Neural progenitor cell (in vitro differentiated cells): ENCODE measurements around the gene UVSSA. TPM values are rescaled to one million over a fixed set of nuclear protein-coding genes. Genes with fewer than 3 reads are reported as not detected.
A peak's percentile ranks its signal among the peaks of the same experiment; 100 is the strongest.

Source experiments
- DNase-seq: peaks from one replicate; pipeline ENCODE4 v3.0.0-alpha.2; 2016; ENCODE audit warnings: low spot score
- H2AFZ ChIP-seq: fragments of 200-600 bp; sonication (generic); replicated peaks from 2 replicates; pipeline ENCODE4 v1.6.1; 2016; ENCODE audit warnings: antibody characterized with exemption
- H3F3A ChIP-seq: fragments of 200-600 bp; sonication (generic); 2 replicates; pipeline ENCODE4 v1.6.1; 2016; ENCODE audit warnings: antibody characterized with exemption, low read depth
- H3K27ac ChIP-seq: fragments of 200-600 bp; sonication (generic); 2 replicates; pipeline ENCODE4 v1.5.1; 2016; ENCODE audit warnings: mild to moderate bottlenecking
- H3K27me3 ChIP-seq: fragments of 200-600 bp; sonication (generic); 2 replicates; pipeline ENCODE4 v1.6.1; 2016; ENCODE audit warnings: mild to moderate bottlenecking, moderate library complexity
- H3K36me3 ChIP-seq: fragments of 200-600 bp; sonication (generic); 2 replicates; pipeline ENCODE4 v1.5.1; 2016
- H3K4me1 ChIP-seq: fragments of 200-600 bp; sonication (generic); 2 replicates; pipeline ENCODE4 v1.6.1; 2016; ENCODE audit warnings: mixed run types
- H3K4me2 ChIP-seq: fragments of 200-600 bp; sonication (generic); 2 replicates; pipeline ENCODE4 v1.6.1; 2016
- H3K4me3 ChIP-seq: fragments of 200-600 bp; sonication (generic); 2 replicates; pipeline ENCODE4 v1.5.1; 2016
- H3K79me2 ChIP-seq: fragments of 200-600 bp; sonication (generic); 2 replicates; pipeline ENCODE4 v1.6.1; 2016; ENCODE audit warnings: low read depth
- H3K9ac ChIP-seq: fragments of 200-600 bp; sonication (generic); 2 replicates; pipeline ENCODE4 v1.6.1; 2016
- H3K9me3 ChIP-seq: fragments of 200-600 bp; sonication (generic); 2 replicates; pipeline ENCODE4 v1.5.1; 2016; ENCODE audit warnings: low read depth
- H4K20me1 ChIP-seq: fragments of 200-600 bp; sonication (generic); 2 replicates; pipeline ENCODE4 v1.6.1; 2016; ENCODE audit warnings: low read depth
- H3K27ac Mint-ChIP-seq: 3 replicates; pipeline ENCODE4 v1.8.0; 2021; ENCODE audit warnings: mixed read lengths
- H3K27me3 Mint-ChIP-seq: 2 replicates; pipeline ENCODE4 v1.8.0; 2022; ENCODE audit warnings: low read depth, mild to moderate bottlenecking, inconsistent platforms, moderate library complexity, mixed read lengths; ENCODE audit not compliant: insufficient read depth
- H3K36me3 Mint-ChIP-seq: 3 replicates; pipeline ENCODE4 v1.8.0; 2021; ENCODE audit warnings: mixed read lengths
- H3K4me1 Mint-ChIP-seq: 3 replicates; pipeline ENCODE4 v1.8.0; 2021; ENCODE audit warnings: mixed read lengths
- H3K4me3 Mint-ChIP-seq: 3 replicates; pipeline ENCODE4 v1.8.0; 2021; ENCODE audit warnings: mild to moderate bottlenecking, moderate library complexity, mixed read lengths
- H3K9me3 Mint-ChIP-seq: 3 replicates; pipeline ENCODE4 v1.8.0; 2020; ENCODE audit warnings: mixed read lengths
- CTCF ChIP-seq: fragments of 200-600 bp; sonication (generic); IDR thresholded peaks from 2 replicates; pipeline ENCODE4 v1.5.1; 2017; ENCODE audit warnings: antibody characterized with exemption, mild to moderate bottlenecking
- EZH2 ChIP-seq: fragments of 200-600 bp; sonication (generic); IDR thresholded peaks from 2 replicates; pipeline ENCODE4 v1.6.1; 2017; ENCODE audit warnings: antibody characterized with exemption, mild to moderate bottlenecking, moderate library complexity
- EZH2phosphoT487 ChIP-seq: fragments of 200-600 bp; sonication (generic); IDR thresholded peaks from 2 replicates; pipeline ENCODE4 v1.6.1; 2017; ENCODE audit warnings: antibody characterized with exemption
- total RNA-seq: library from RNA; depleted of rRNA; stranded (reverse); fragments of >200 nt; gene quantifications from 2 replicates; pipeline ENCODE4 v1.2.3, GENCODE V29; 2015; ENCODE audit warnings: low replicate concordance

The UVSSA gene
- total RNA-seq, 1 donor from 2014 or later: 10.9 TPM

GRCh38 chr4:1350169-1350520 is 3.1 kb downstream of the UVSSA start:
- Histone ChIP-seq H3K79me2 (peaks cover 28% of the 10 kb centered on the region), H2AFZ (no peak overlapping the region), H4K20me1 (peaks cover 9% of the 10 kb centered on the region), H3K27ac (no peak overlapping the region), H3K9ac (no peak overlapping the region), H3K4me2 (no peak overlapping the region), H3K4me3 (no peak overlapping the region), H3K36me3 (no peaks in the 10 kb centered on the region), H3K9me3 (no peaks in the 10 kb centered on the region), H3K4me1 (peaks cover 7% of the 10 kb centered on the region), H3F3A (peaks cover 28% of the 10 kb centered on the region), H3K27me3 (no peaks in the 10 kb centered on the region)
- no peaks in the 10 kb centered on the region for H3K9me3 Mint-ChIP-seq
- H3K27me3 Mint-ChIP-seq: no peaks in the 10 kb centered on the region
- no peak for DNase-seq
- TF ChIP-seq CTCF (no peak), EZH2 (no peak), EZH2phosphoT487 (no peak)
- no peak overlapping the region for H3K4me3 Mint-ChIP-seq
- H3K4me1 Mint-ChIP-seq: peaks cover 21% of the 10 kb centered on the region
- H3K36me3 Mint-ChIP-seq: peaks cover 10% of the 10 kb centered on the region
- H3K27ac Mint-ChIP-seq: no peak overlapping the region

- no peak overlapping the region for H3K27ac ChIP-seq
- peaks cover 16% of the 10 kb centered on the region for H3K79me2 ChIP-seq
- Mint-ChIP-seq H3K4me3 (no peak overlapping the region), H3K9me3 (no peaks in the 10 kb centered on the region), H3K4me1 (peaks cover 17% of the 10 kb centered on the region), H3K27me3 (peaks cover 2% of the 10 kb centered on the region), H3K36me3 (peaks cover 10% of the 10 kb centered on the region), H3K27ac (no peak overlapping the region)
- H3K4me1 ChIP-seq: peaks cover 7% of the 10 kb centered on the region
- no peaks in the 10 kb centered on the region for H3K9me3 ChIP-seq
- TF ChIP-seq EZH2 (no peak), CTCF (peak; percentile 86), EZH2phosphoT487 (no peak)
- no peaks in the 10 kb centered on the region for H3K27me3 ChIP-seq
- no peak overlapping the region for H3K4me2 ChIP-seq
- H3K9ac ChIP-seq: no peak overlapping the region
- H2AFZ ChIP-seq: no peak overlapping the region
- H4K20me1 ChIP-seq: peaks cover 9% of the 10 kb centered on the region
- peaks cover 14% of the 10 kb centered on the region for H3F3A ChIP-seq
- H3K4me3 ChIP-seq: no peak overlapping the region
- no peaks in the 10 kb centered on the region for H3K36me3 ChIP-seq
- DNase-seq: peak; percentile 89
Measured at GRCh38 chr4:1351854-1352566, 5.0 kb downstream of the UVSSA start.

- H3K27me3 ChIP-seq: no peaks in the 10 kb centered on the region
- no peak overlapping the region for H3K4me3 ChIP-seq
- Mint-ChIP-seq H3K4me3 (no peak overlapping the region), H3K27me3 (peaks cover 2% of the 10 kb centered on the region), H3K9me3 (no peaks in the 10 kb centered on the region), H3K27ac (no peak overlapping the region), H3K36me3 (peaks cover 10% of the 10 kb centered on the region), H3K4me1 (peaks cover 17% of the 10 kb centered on the region)
- H3K4me2 ChIP-seq: no peak overlapping the region
- no peaks in the 10 kb centered on the region for H3K9me3 ChIP-seq
- no peak overlapping the region for H2AFZ ChIP-seq
- H3K9ac ChIP-seq: no peak overlapping the region
- H3K79me2 ChIP-seq: peaks cover 16% of the 10 kb centered on the region
- H3K4me1 ChIP-seq: peaks cover 7% of the 10 kb centered on the region
- H3K36me3 ChIP-seq: no peaks in the 10 kb centered on the region
- TF ChIP-seq EZH2: no peak
- TF ChIP-seq CTCF: no peak
- TF ChIP-seq EZH2phosphoT487: no peak
- peaks cover 9% of the 10 kb centered on the region for H4K20me1 ChIP-seq
- H3F3A ChIP-seq: peaks cover 9% of the 10 kb centered on the region
- H3K27ac ChIP-seq: no peak overlapping the region
- no peak for DNase-seq
Measured at GRCh38 chr4:1352567-1352900, 5.5 kb downstream of the UVSSA start.
